ENCODE data around the gene ZNF273.
A peak's percentile ranks its signal among the peaks of the same experiment; 100 is the strongest.

DNA sequence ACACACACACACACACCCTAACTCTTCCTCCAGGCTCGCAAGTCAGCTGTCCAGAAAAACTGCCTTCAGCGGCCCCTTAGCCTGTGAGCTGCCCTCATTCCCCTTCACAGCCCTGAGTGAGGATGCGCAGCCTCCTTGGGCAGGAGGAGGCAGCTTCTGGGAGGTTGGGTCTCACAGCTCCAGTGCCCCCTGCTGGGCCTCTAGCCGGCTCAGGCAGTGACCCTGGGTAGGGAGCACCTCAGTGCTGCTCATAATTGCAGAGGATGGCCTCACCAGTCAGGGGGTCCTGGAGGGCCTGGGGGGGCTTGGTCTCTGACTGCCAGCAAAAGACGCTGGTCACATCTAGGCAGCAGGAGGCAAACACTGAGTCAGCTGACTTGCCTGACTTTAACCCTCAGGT, 43.7 kb downstream of the ZNF273 start:
- peak; percentile 67 for TF ChIP-seq CTCF (conservative IDR thresholded peaks at IDR 0.05; ENCODE audit: low read length)
- no peak for TF ChIP-seq EZH2phosphoT487 (IDR thresholded peaks at IDR 0.05; ENCODE audit: borderline replicate concordance, low read depth, low read length)

All from OCI-LY7 (cell line).